Nephron progenitor cell (in vitro differentiated cells): ENCODE results near the gene EXTL1.

ENCODE experiments used
- DNase-seq: peaks from one replicate; pipeline ENCODE4 v3.0.0; 2021
- H3K27ac Mint-ChIP-seq: 2 replicates; pipeline ENCODE4 v1.8.0; 2021; ENCODE audit warnings: mild to moderate bottlenecking, moderate library complexity, mixed read lengths
- H3K27me3 Mint-ChIP-seq: 2 replicates; pipeline ENCODE4 v1.8.0; 2021; ENCODE audit warnings: mild to moderate bottlenecking, low read depth, mixed read lengths; ENCODE audit not compliant: poor library complexity
- H3K36me3 Mint-ChIP-seq: 2 replicates; pipeline ENCODE4 v1.8.0; 2021; ENCODE audit warnings: low read depth, mixed read lengths
- H3K4me1 Mint-ChIP-seq: 2 replicates; pipeline ENCODE4 v1.8.0; 2021; ENCODE audit warnings: mixed read lengths
- H3K4me3 Mint-ChIP-seq: 2 replicates; pipeline ENCODE4 v1.8.0; 2021; ENCODE audit warnings: mild to moderate bottlenecking, moderate library complexity, mixed read lengths
- H3K9me3 Mint-ChIP-seq: 2 replicates; pipeline ENCODE4 v1.8.0; 2021; ENCODE audit warnings: mild to moderate bottlenecking, moderate library complexity, mixed read lengths
- CTCF ChIP-seq: fragments of 200-600 bp; sonication (generic); IDR thresholded peaks from 2 replicates; pipeline ENCODE4 v1.5.0; 2021; ENCODE audit warnings: antibody characterized with exemption

Gene EXTL1

DNA sequence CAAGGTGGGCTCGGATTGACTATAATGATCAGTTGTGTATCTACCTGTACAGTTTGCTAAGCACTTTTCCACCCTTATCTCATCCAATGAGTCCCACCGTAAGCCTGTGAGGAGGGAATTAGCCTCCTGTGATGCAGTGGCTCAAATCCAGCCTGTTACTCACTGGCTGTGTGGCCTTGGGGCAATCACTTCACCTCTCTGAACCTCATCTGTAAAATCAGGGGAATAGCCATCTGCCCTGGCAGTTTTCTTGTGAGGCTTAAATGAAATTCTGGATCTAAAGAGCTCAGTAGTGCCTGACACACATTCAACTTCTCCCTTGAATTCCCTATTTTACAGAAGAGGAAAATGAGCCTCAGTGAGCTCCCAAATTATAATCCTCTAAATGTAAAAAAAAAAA lies 7.4 kb upstream of the EXTL1 start:
- Mint-ChIP-seq H3K9me3 (no peaks in the 10 kb centered on the region), H3K4me1 (peaks cover 48% of the 10 kb centered on the region), H3K27ac (no peak overlapping the region), H3K4me3 (no peak overlapping the region), H3K36me3 (no peaks in the 10 kb centered on the region), H3K27me3 (peaks cover 4% of the 10 kb centered on the region)
- TF ChIP-seq CTCF = no peak
- no peak for DNase-seq

GRCh38 chr1:26015358-26015757 lies 6.2 kb upstream of the EXTL1 start:
- H3K27me3 Mint-ChIP-seq = peaks cover 4% of the 10 kb centered on the region

DNA sequence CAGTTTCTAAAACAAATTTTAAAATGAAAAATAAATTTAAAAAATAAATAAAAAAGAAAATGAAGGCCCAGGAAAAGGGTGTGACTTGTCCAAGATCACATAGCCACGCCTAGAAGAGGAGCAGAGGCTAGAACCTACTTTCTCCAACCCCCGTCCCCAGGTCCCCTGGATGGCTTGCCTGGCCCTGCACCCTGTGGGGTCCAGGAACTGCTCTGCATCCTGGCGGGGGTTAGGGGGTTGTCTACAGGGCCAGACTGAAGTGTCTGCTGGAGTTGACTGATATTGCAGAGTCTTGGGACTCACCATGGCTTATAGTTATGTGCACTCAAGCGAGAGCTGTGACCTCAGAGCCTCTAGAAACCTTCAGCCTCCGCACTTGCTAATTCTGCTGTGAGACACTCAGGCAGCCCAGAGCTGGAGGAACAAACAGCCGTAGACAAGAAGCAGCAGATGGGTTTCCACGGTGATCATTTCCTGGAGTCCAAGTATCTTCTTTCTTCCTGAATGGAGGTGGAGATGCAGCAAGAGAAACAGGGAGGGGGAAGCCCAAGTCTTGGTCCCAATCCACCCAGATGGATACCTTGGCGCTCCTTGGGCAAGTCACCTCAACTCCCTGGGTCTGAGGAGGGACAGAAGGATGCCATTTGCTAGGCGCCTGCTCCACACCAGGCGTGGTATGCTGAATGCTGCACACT lies 5.2 kb upstream of the EXTL1 start:
- TF ChIP-seq CTCF = no peak
- Mint-ChIP-seq H3K27me3 (peaks cover 7% of the 10 kb centered on the region), H3K4me3 (no peak overlapping the region), H3K4me1 (peaks cover 53% of the 10 kb centered on the region), H3K36me3 (no peaks in the 10 kb centered on the region), H3K27ac (no peak overlapping the region), H3K9me3 (no peaks in the 10 kb centered on the region)
- no peak for DNase-seq

More at GRCh38 chr1:26015358-26015757, 6.2 kb upstream of the EXTL1 start:
- no peak for DNase-seq
- Mint-ChIP-seq H3K9me3 (no peaks in the 10 kb centered on the region), H3K36me3 (no peaks in the 10 kb centered on the region), H3K4me1 (peaks cover 52% of the 10 kb centered on the region), H3K27ac (peak overlapping the region; percentile 36), H3K4me3 (no peak overlapping the region)
- no peak for TF ChIP-seq CTCF

- DNase-seq = no peak
- H3K9me3 Mint-ChIP-seq = no peaks in the 10 kb centered on the region
- H3K27ac Mint-ChIP-seq = peak overlapping the region; percentile 48
- H3K4me1 Mint-ChIP-seq = peaks cover 57% of the 10 kb centered on the region
- no peaks in the 10 kb centered on the region for H3K36me3 Mint-ChIP-seq
- no peak overlapping the region for H3K4me3 Mint-ChIP-seq
- TF ChIP-seq CTCF = no peak
- H3K27me3 Mint-ChIP-seq = peaks cover 7% of the 10 kb centered on the region
These were observed 4.5 kb upstream of the EXTL1 start for GRCh38 chr1:26016953-26017545.

DNA sequence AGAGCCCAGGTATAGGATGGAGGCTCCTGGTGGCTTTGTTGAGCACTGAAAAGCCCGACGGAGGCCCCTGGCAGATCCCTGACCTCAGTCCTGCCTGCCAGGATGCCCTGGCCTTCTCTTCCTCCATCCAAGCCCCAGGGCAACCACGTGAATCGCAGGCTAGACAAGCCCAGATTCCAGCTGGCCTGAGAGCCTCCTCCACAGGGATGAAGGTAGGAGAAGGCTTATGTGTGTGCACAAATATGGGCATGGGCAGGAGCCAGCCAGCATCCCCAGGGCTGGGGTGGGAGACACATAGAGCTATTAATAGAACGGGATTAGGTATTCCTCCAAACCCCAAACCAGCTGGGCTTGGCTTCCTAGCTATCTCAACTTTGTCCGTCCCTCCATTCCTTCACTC lies 4.0 kb upstream of the EXTL1 start:
- Mint-ChIP-seq H3K27ac (peak overlapping the region; percentile 48), H3K36me3 (no peaks in the 10 kb centered on the region), H3K4me1 (peaks cover 56% of the 10 kb centered on the region), H3K27me3 (peaks cover 7% of the 10 kb centered on the region), H3K4me3 (no peak overlapping the region), H3K9me3 (no peaks in the 10 kb centered on the region)
- TF ChIP-seq CTCF = no peak
- DNase-seq = no peak
